K562 (cell line): Measurements from ENCODE around the gene RDH5. TPM values are rescaled to one million over a fixed set of nuclear protein-coding genes. Genes with fewer than 3 reads are reported as not detected.
A peak's percentile ranks its signal among the peaks of the same experiment; 100 is the strongest.

Experiments used
- ATAC-seq: fragments of 200-7000 bp; cut with Tn5 transposase; 3 replicates; pipeline ENCODE4 v1.9.1; 2020; ENCODE audit warnings: moderate library complexity
- BruUV-seq: library from RNA; stranded (reverse); fragments of 400-500 nt; replicated peaks from 2 replicates; lab custom pipeline; 2021; lab: Mats Ljungman, UMichigan
- CTCF ChIA-PET: fragments of 300-600 bp; formaldehyde crosslinking; extraction: SDS; loops from one replicate; lab custom pipeline; 2021; ENCODE audit warnings: low intra/inter-chr PET ratio; lab: Yijun Ruan, JAX
- POLR2A ChIA-PET: fragments of 300-600, 350-650 bp; sonication (Branson Sonifier 250); formaldehyde crosslinking; extraction: SDS; loops from one replicate; lab custom pipeline; 2021; ENCODE audit warnings: antibody characterized with exemption, inconsistent platforms; lab: Yijun Ruan, JAX
- DNase-seq, 4 experiments: peaks; one replicate each; pipeline versions ENCODE4 v3.0.0 to v3.0.0-alpha.2; 2011 to 2018; ENCODE audit warnings: low spot score in 3 of 4, mixed read lengths in 3 of 4; ENCODE audit errors: extremely low read depth in 1 of 4
- FAIRE-seq: peaks from 2 replicates; lab custom pipeline; 2011; peaks lifted over from hg19 to GRCh38; lab: Jason Lieb, UNC
- H2AFZ ChIP-seq: 2 replicates; pipeline ENCODE4 v1.6.0; 2011; ENCODE audit warnings: low read depth, low read length, control low read depth, inconsistent platforms
- H3K27ac ChIP-seq: fragments of 200-600 bp; 3 replicates; pipeline ENCODE4 v1.8.0; 2011; ENCODE audit warnings: low read depth, mild to moderate bottlenecking, control low read depth, inconsistent platforms, low read length, moderate library complexity, mixed read lengths; ENCODE audit errors: extremely low read depth
- H3K27me3 ChIP-seq, 2 experiments: fragments of 300-600 bp in 1 of 2; 2 replicates in 1 of 2; 3 replicates in 1 of 2; pipeline versions ENCODE4 v1.6.0 to v1.8.0; 2011; ENCODE audit warnings: inconsistent platforms in 2 of 2, low read length in 2 of 2, mild to moderate bottlenecking in 1 of 2, mixed read lengths in 1 of 2, moderate library complexity in 1 of 2; ENCODE audit not compliant: control insufficient read depth in 2 of 2, insufficient read depth in 2 of 2
- H3K36me3 ChIP-seq: fragments of 300-600 bp; 3 replicates; pipeline ENCODE4 v1.8.0; 2011; ENCODE audit warnings: mild to moderate bottlenecking, low read length, inconsistent platforms; ENCODE audit not compliant: control insufficient read depth, insufficient read depth
- H3K4me1 ChIP-seq, 2 experiments: fragments of 200-600 bp in 1 of 2; replicated peaks in 1 of 2; 2 replicates in 1 of 2; 3 replicates in 1 of 2; pipeline versions ENCODE4 v1.5.1 to v1.8.0; 2011; ENCODE audit warnings: inconsistent platforms in 2 of 2, low read length in 2 of 2, mild to moderate bottlenecking in 1 of 2, mixed read lengths in 1 of 2, moderate library complexity in 1 of 2; ENCODE audit not compliant: control insufficient read depth in 2 of 2, insufficient read depth in 2 of 2
- H3K4me2 ChIP-seq: 2 replicates; pipeline ENCODE4 v1.6.1; 2011; ENCODE audit warnings: low read length, control low read depth, inconsistent platforms, mixed read lengths; ENCODE audit not compliant: insufficient read depth
- H3K4me3 ChIP-seq: fragments of 200-600 bp; sonication (generic), shearing (Covaris generic); 2 replicates; pipeline ENCODE4 v1.5.1; 2016; ENCODE audit warnings: control low read depth, inconsistent platforms
- H3K79me2 ChIP-seq: fragments of 200-600 bp; 3 replicates; pipeline ENCODE4 v1.8.0; 2011; ENCODE audit warnings: low read length, inconsistent platforms; ENCODE audit not compliant: control insufficient read depth, insufficient read depth
- H3K9ac ChIP-seq, 2 experiments: 2 replicates each; pipeline versions ENCODE4 v1.6.0 to v1.6.1; 2011; ENCODE audit warnings: low read depth in 2 of 2, low read length in 2 of 2, control low read depth in 1 of 2, inconsistent platforms in 1 of 2, mild to moderate bottlenecking in 1 of 2, mixed read lengths in 1 of 2; ENCODE audit not compliant: insufficient read depth in 1 of 2
- H3K9me1 ChIP-seq: one replicate; pipeline ENCODE4 v1.6.0; 2011; ENCODE audit warnings: inconsistent platforms, mild to moderate bottlenecking, low read length, moderate library complexity; ENCODE audit not compliant: control insufficient read depth, insufficient read depth
- H3K9me3 ChIP-seq: replicated peaks from 2 replicates; pipeline ENCODE4 v1.5.1; 2011; ENCODE audit warnings: low read depth, low read length, inconsistent platforms; ENCODE audit not compliant: control insufficient read depth, insufficient read depth
- H4K20me1 ChIP-seq: replicated peaks from 2 replicates; pipeline ENCODE4 v1.6.1; 2011; ENCODE audit warnings: low read length, inconsistent platforms, mixed read lengths; ENCODE audit not compliant: control insufficient read depth, insufficient read depth
- EHMT2 ChIP-seq: fragments of 450-650 bp; IDR thresholded peaks from 2 replicates; pipeline ENCODE4 v1.6.1; 2018; ENCODE audit warnings: antibody characterized with exemption
- ERF ChIP-seq: fragments of 450-650 bp; formaldehyde crosslinking; IDR thresholded peaks from 2 replicates; pipeline ENCODE4 v1.4.0; 2020; ENCODE audit warnings: mild to moderate bottlenecking, mixed read lengths
- NFIC ChIP-seq: fragments of 450-650 bp; IDR thresholded peaks from 2 replicates; pipeline ENCODE4 v1.6.1; 2017; ENCODE audit warnings: mild to moderate bottlenecking, inconsistent platforms
- SPI1 ChIP-seq: IDR thresholded peaks from 2 replicates; pipeline ENCODE4 v1.6.1; 2011; ENCODE audit warnings: low read depth, low read length, control low read depth, borderline replicate concordance
- ZNF24 ChIP-seq: fragments of 450-650 bp; IDR thresholded peaks from 2 replicates; pipeline ENCODE4 v1.6.1; 2016
- ZNF444 ChIP-seq: fragments of 250-450 bp; sonication (Bioruptor Pico); IDR thresholded peaks from 2 replicates; pipeline ENCODE4 v1.4.0; 2020; ENCODE audit warnings: mild to moderate bottlenecking, moderate library complexity
- ZNF764 ChIP-seq: fragments of 250-450 bp; sonication (Bioruptor Pico); IDR thresholded peaks from 2 replicates; pipeline ENCODE4 v1.4.0; 2020; ENCODE audit warnings: low read depth, mild to moderate bottlenecking, moderate library complexity
- WGBS: fragments of 100-300 bp; shearing (Covaris generic); methylation state at CpG from one replicate; pipeline ENCODE4 v1.1.6; 2016; ENCODE audit warnings: low coverage, mixed read lengths; ENCODE audit not compliant: insufficient coverage; ENCODE audit errors: missing lambda C conversion rate; 5-methylcytosine and 5-hydroxymethylcytosine counted together
- in situ Hi-C: fragments of 300-500 bp; cut with MboI; formaldehyde crosslinking; loops from 4 replicates; pipeline ENCODE4 v1.15.0; 2018; ENCODE audit warnings: inconsistent platforms, mixed read lengths
- intact Hi-C: fragments of 100-400 bp; cut with micrococcal nuclease; formaldehyde crosslinking; loops from 2 replicates; pipeline ENCODE4 v1.14.2; 2022
- polyA plus RNA-seq, 8 experiments: library from polyadenylated mRNA; depleted of rRNA in 4 of 8; stranded (reverse) in 5 of 8; unstranded in 3 of 8; fragments of >200 nt; fragmentation: Nextera tagmentation in 2 of 8; fragmentation: Illumina TruSeq in 1 of 8; extraction: Ambion mirVana in 2 of 8; extraction: Trizol in 1 of 8; gene quantifications; 2 replicates each; pipeline versions ENCODE4 v1.2.1 to v1.2.3, GENCODE V29; 2011 to 2014; ENCODE audit warnings: inconsistent platforms in 1 of 8, missing spikeins in 1 of 8
- total RNA-seq, 7 experiments: library from RNA; depleted of rRNA in 6 of 7; stranded (reverse); fragments of >200 nt in 6 of 7; fragmentation: Illumina TruSeq in 2 of 7; extraction: Trizol in 2 of 7; gene quantifications; 2 replicates each; pipeline versions ENCODE4 v1.2.1 to v1.2.3, GENCODE V29; 2011 to 2021; ENCODE audit warnings: low replicate concordance in 1 of 7
- TF ChIP-seq, protein P1 (sequence below): fragments of 250-450 bp; sonication (Bioruptor Pico); IDR thresholded peaks from 2 replicates; pipeline ENCODE4 v1.5.0; 2021; ENCODE audit warnings: mild to moderate bottlenecking, moderate library complexity

Gene RDH5
- total and polyA plus RNA-seq, 9 of the 15 experiments (the other 6 are each of a cell fraction or from before 2014, with no cell fraction given) = 0.28 to 2.0 (median 1.1) TPM; not detected in 1

DNA sequence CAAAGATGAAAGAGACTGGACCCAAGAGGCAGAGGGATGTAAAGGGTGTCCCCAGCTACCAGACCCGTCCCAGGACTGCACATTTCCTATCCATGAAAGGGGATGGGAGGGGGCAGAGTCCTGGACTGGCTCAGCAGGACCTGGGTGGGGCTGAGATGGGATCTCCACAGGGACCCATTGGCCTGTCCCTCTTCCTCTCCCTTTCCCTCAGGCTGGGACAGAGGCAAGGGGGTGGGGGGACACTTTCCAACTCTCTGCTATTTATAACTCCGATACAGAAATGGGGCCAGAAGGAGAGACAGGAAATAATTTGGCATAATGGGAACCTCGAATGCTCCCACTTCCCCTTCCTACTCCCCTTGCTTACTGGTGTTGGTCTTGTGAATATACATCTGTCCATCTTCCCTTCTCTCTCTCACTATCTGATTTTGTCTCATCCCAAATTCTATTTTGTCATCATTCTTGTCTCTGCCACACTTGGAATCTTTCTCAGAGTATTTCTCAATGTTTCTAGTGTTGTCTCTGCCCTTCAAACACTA lies 11.4 kb upstream of the RDH5 start:
- peaks cover 19 to 23% of the 10 kb centered on the region in 2 experiments for H3K27me3 ChIP-seq
- no peaks in the 10 kb centered on the region for H3K9me1 ChIP-seq
- H3K4me3 ChIP-seq = no peak overlapping the region
- H4K20me1 ChIP-seq = no peaks in the 10 kb centered on the region; the same call in 1 of the 2 replicates
- ChIA-PET POLR2A (no interaction called here), CTCF (no interaction called here)
- FAIRE-seq (no peak), DNase-seq (no peak), ATAC-seq (no peak)
- 3% methylated on average over 3 of the region's 3 CpGs for WGBS
- peaks cover 14 to 17% of the 10 kb centered on the region in 2 experiments; a peak in 4 of 5 replicates for H3K4me1 ChIP-seq
- no peak overlapping the region for H3K4me2 ChIP-seq
- no TSS peak for BruUV-seq
- H3K9me3 ChIP-seq = no peaks in the 10 kb centered on the region
- H3K9ac ChIP-seq = peak overlapping the region in 1 of 2 experiments; percentile 23; a peak in 1 of 4 replicates
- no peak for TF ChIP-seq ZNF764 (CRISPR knock-in tag)
- peak; percentile 45; the same call in 1 of the 2 replicates for TF ChIP-seq SPI1
- H3K27ac ChIP-seq = no peak overlapping the region
- no peaks in the 10 kb centered on the region for H3K79me2 ChIP-seq
- in situ Hi-C loops = no loop called here
- intact Hi-C loops = no loop called here
- H3K36me3 ChIP-seq = no peaks in the 10 kb centered on the region
- H2AFZ ChIP-seq = no peak overlapping the region

DNA sequence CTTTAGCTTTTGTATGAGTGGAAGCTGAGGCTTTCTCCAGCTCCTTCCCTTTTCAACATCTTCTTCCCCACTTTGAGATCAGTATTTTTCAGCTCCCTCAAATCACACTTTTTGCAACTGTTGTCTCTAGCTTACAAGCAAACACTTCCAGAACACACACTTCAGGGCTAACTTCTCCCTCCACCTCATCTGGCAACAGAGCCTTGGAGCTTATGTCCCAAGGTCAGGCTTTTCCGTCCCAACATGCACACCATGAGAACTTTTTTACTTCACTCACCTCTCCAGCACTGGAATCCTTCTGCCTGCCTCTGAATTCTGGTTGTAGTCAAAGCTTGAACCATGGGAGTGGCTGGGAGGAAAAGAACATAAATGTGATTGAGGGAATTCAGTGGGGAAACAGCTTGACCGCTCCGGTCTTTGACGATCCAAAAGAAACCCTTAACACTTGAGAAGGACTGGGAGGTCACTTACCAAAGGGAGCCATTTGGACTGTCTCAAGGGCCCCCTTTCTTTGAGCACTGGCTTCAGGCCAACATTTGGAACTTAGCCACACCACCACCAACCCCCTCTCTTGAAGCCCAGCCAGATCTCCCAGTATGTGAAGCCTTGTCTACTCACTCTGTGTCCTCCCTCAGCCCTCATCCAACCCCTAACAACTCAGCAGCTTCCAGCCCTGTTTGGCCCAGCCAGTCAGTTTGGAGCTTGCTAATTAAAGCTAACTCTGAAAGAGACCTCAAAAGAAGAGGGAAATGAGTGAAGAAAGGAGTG lies 8.2 kb upstream of the RDH5 start:
- Histone ChIP-seq H3K27ac (no peak overlapping the region), H3K79me2 (peaks cover 5% of the 10 kb centered on the region; the same call in 2 of the 3 replicates), H3K27me3 (peaks cover 10 to 15% of the 10 kb centered on the region in 2 experiments; a peak in 4 of 5 replicates), H4K20me1 (no peaks in the 10 kb centered on the region; the same call in 1 of the 2 replicates), H3K9me3 (no peaks in the 10 kb centered on the region), H2AFZ (peak overlapping the region; percentile 75), H3K36me3 (no peaks in the 10 kb centered on the region), H3K9me1 (no peaks in the 10 kb centered on the region)
- FAIRE-seq (no peak), DNase-seq (peak in 1 of 4 experiments; percentile 50)
- WGBS = 76% methylated on average over 4 of the region's 4 CpGs
- BruUV-seq = no TSS peak
- in situ Hi-C loops = no loop called here
- CTCF ChIA-PET = no interaction called here
- TF ChIP-seq, protein P1, sequence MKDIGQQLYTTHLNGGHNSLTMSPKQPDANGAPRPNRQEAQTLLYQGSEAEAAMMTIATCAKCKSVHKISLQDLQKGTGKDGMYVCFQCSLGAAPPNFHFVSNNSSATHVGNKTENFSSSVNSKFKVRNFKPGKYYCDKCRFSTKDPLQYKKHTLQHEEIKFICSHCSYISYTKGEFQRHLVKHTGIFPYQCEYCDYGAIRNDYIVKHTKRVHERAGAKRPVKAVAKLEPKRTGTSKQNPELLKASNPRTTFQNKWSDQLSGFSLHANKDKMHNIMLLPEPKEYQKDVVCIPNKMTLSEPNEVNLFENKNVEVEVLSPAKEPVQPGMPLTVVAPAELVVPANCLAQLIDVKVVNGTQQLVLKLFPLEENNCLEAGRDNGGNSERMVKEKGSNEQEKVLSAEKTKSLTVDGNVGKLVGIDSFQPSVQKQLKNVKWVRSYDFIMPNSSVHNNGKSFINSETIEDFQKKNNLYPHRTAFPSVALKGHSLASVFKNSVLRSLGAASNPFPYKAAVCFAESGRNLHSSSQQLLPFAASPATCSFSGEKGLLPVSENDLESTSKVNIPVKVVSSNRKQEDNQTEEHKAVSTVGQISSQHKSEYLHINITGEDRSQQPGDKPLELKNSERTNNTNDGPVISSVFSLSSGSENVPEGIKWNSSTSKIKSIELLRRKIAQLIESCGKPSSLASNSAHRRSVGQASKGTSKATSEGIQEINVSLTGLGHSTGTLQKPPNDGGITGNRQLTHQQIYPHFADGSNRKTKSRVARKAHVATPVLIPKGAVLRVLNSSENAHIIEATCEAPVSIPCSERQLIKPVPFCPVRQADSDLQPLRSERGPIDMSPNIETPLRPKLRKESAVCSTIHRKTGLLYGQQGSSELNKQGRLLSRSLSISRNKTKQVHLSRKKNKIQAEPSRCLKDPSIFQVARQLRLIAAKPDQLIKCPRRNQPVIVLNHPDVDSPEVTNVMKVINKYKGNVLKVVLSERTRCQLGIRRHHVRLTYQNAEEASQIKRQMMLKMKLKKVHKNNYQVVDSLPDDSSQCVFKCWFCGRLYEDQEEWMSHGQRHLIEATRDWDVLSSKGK = no peak
- peak; percentile 72 for TF ChIP-seq ZNF24
- 0 out of 2 replicates have a peak, but pooled peaks have one; percentile 23 for TF ChIP-seq EHMT2
- TF ChIP-seq NFIC = peak; percentile 82
- TF ChIP-seq ZNF444 (CRISPR knock-in tag) = no peak
- TF ChIP-seq ERF = no peak
- TF ChIP-seq, all 486 proteins: peak for 3
- 0 out of 3 replicates have a peak, but pooled peaks have one; percentile 9 for ATAC-seq
- Histone ChIP-seq H3K4me2 (no peak overlapping the region), H3K4me3 (no peak overlapping the region), H3K9ac (peak overlapping the region in 1 of 2 experiments; percentile 32; a peak in 1 of 4 replicates), H3K4me1 (peaks cover 23 to 27% of the 10 kb centered on the region in 2 experiments; a peak in 4 of 5 replicates)
- intact Hi-C loops = no loop called here
- POLR2A ChIA-PET = interaction anchor here (0.5 to 1.6 kb wide), 9 partner anchors 9 to 925 kb away, joined by 3 to 9 read pairs (median 5); no protein-coding TSS in a partner anchor
